ENCODE results near the gene FAAP24.
A peak's percentile ranks its signal among the peaks of the same experiment; 100 is the strongest.
"Not testable (repeated sequence)": the region's sequence is repeated elsewhere in the genome, so short reads cannot be mapped to it uniquely, and the experiment has no call there.

FAAP24 gene

DNA sequence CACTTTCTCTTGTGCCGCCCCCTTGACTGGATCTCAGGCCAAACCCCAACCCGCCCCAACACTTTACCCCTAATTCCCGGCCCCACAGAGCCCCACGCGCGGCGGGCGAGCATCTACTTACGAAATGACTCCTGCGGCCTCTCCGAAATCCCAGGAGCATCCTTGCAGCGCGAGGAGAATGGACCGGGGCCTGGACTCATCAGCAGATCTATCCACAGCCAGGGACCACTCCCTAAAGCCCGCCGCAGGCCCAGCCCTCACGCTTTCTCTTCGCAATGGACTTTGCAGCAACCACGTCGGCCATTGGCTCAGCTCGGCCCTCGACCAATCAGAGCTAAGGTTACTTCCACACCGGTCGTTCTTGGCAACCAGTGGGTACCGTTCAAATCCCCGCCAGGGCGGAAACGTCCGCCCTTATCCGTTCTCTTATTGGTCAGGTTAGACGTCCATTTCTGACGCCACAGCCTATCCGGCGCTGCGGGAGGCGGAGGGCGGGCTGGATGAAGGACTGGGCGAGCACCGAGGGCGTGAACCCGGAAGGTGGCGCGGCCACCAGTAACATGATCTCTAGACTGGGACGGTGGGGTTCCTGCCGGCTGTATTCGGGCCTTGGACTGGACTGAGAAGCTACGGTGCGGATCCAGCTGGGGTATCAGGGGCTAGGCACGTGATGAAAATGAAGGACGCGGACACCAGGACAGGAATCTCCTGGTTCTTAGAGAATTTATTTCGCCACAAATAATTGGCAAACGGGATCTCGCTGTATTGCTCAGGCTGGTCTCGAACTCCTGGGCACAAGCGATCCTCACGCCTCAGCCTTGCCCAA, at the start of gene FAAP24, which contains the start of gene CEP89:
FAAP24 (plus strand) TSS at position 528 of the 826 bp plus-strand sequence. CDS start 955 bp downstream, outside the sequence.
CEP89 (minus strand) TSS at position 244 of the 826 bp plus-strand sequence; CDS start at position 160, 84 bp downstream.
- H3K36me3 ChIP-seq (ENCODE audit: control insufficient read depth in 5 of 5, insufficient read depth in 5 of 5, low read length in 5 of 5): peaks cover 0 to 12% (median 4%) of the 10 kb centered on the region in 5 donors
- peaks cover 0 to 26% (median 19%) of the 10 kb centered on the region in 5 donors for H3K4me1 ChIP-seq (ENCODE audit: control insufficient read depth in 5 of 5, insufficient read depth in 5 of 5, low read length in 5 of 5)
- H3K9ac ChIP-seq (ENCODE audit: low read length in 5 of 5): peak within 1 kb of the TSS; percentile 63 to 86 (median 81)
- H3K4me3 ChIP-seq (ENCODE audit: low read depth in 1 of 5, low read length in 5 of 5): peak within 1 kb of the TSS; percentile 80 to 98 (median 90)
- H3K27me3 ChIP-seq (ENCODE audit: control insufficient read depth in 5 of 5, insufficient read depth in 4 of 5, low read length in 5 of 5): no peaks in the 10 kb centered on the region
- H3K9me3 ChIP-seq (ENCODE audit: control insufficient read depth in 5 of 5, low read length in 5 of 5): no peaks in the 10 kb centered on the region
- peak within 1 kb of the TSS; percentile 50 for H3K27ac ChIP-seq (ENCODE audit: low read depth, low read length)

DNA sequence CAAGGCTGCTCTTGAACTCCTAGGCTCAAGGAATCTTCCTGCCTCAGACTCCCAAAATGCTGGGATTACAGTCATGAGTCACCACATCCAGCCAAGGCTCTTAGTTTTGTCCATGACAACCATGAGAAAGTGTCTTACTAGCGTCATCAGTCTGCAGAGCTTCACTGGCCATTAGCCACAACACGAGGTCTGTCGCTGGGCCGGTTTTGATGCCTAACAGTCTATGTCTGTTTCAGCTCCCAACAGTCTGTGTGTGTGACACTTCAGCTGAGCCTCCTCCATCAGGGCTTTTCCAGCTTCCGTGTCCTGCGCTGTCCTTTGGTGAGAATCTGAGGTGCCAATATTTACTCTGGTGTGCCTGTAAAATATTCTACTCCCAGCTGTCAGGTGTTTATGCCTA, 47.8 kb upstream of the FAAP24 start:
- Histone ChIP-seq H3K36me3 (ENCODE audit: control insufficient read depth in 5 of 5, insufficient read depth in 5 of 5, low read length in 5 of 5) (peaks cover 6 to 62% (median 51%) of the 10 kb centered on the region in 5 donors), H3K4me3 (ENCODE audit: low read depth in 1 of 5, low read length in 5 of 5) (no peak overlapping the region), H3K27ac (ENCODE audit: low read depth, low read length) (no peak overlapping the region)

DNA sequence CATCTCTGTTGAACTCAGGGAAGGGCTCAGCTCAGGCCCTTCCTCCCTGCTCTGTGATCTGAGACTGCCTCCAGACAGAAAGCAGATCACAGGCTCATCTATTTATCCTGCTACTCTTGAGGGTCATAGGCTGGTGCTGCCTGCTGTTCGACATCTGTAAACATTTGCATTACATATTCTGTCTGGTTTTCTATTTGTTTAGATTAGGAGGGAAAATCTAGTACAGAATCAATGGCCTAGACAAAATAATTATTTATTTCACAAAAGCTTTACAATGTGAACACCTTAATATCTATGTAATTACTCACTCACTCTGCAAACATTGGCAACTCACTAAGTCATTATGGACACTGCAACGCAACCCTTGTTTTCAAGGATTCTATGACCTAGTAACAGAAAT, 43.2 kb upstream of the FAAP24 start:
- Histone ChIP-seq H3K4me1 (ENCODE audit: control insufficient read depth in 5 of 5, insufficient read depth in 5 of 5, low read length in 5 of 5) (no peaks in the 10 kb centered on the region), H3K27me3 (ENCODE audit: control insufficient read depth in 5 of 5, insufficient read depth in 4 of 5, low read length in 5 of 5) (no peaks in the 10 kb centered on the region), H3K27ac (ENCODE audit: low read depth, low read length) (no peak overlapping the region), H3K36me3 (ENCODE audit: control insufficient read depth in 5 of 5, insufficient read depth in 5 of 5, low read length in 5 of 5) (peaks cover 3 to 60% (median 47%) of the 10 kb centered on the region in 5 donors), H3K4me3 (ENCODE audit: low read depth in 1 of 5, low read length in 5 of 5) (no peak overlapping the region), H3K9ac (ENCODE audit: low read length in 5 of 5) (no peak overlapping the region), H3K9me3 (ENCODE audit: control insufficient read depth in 5 of 5, low read length in 5 of 5) (peaks cover 0 to 7% (median 4%) of the 10 kb centered on the region in 5 donors)

More for the DNA sequence above, 47.8 kb upstream of the FAAP24 start:
- Histone ChIP-seq H3K4me1 (ENCODE audit: control insufficient read depth in 5 of 5, insufficient read depth in 5 of 5, low read length in 5 of 5) (no peaks in the 10 kb centered on the region), H3K27me3 (ENCODE audit: control insufficient read depth in 5 of 5, insufficient read depth in 4 of 5, low read length in 5 of 5) (no peaks in the 10 kb centered on the region), H3K9ac (ENCODE audit: low read length in 5 of 5) (no peak overlapping the region), H3K9me3 (ENCODE audit: control insufficient read depth in 5 of 5, low read length in 5 of 5) (peaks cover 0 to 7% (median 4%) of the 10 kb centered on the region in 5 donors)

- Histone ChIP-seq H3K9ac (ENCODE audit: low read length in 5 of 5) (no peak overlapping the region), H3K27ac (ENCODE audit: low read depth, low read length) (no peak overlapping the region), H3K27me3 (ENCODE audit: control insufficient read depth in 5 of 5, insufficient read depth in 4 of 5, low read length in 5 of 5) (no peaks in the 10 kb centered on the region), H3K9me3 (ENCODE audit: control insufficient read depth in 5 of 5, low read length in 5 of 5) (peaks cover 0 to 7% (median 4%) of the 10 kb centered on the region in 5 donors), H3K4me3 (ENCODE audit: low read depth in 1 of 5, low read length in 5 of 5) (no peak overlapping the region), H3K4me1 (ENCODE audit: control insufficient read depth in 5 of 5, insufficient read depth in 5 of 5, low read length in 5 of 5) (no peaks in the 10 kb centered on the region), H3K36me3 (ENCODE audit: control insufficient read depth in 5 of 5, insufficient read depth in 5 of 5, low read length in 5 of 5) (peaks cover 3 to 62% (median 52%) of the 10 kb centered on the region in 5 donors)
Measured at GRCh38 chr19:32930567-32930966, 41.5 kb upstream of the FAAP24 start.

- H3K9ac ChIP-seq (ENCODE audit: low read length in 5 of 5): no peak overlapping the region
- peaks cover 0 to 77% (median 64%) of the 10 kb centered on the region in 5 donors for H3K36me3 ChIP-seq (ENCODE audit: control insufficient read depth in 5 of 5, insufficient read depth in 5 of 5, low read length in 5 of 5)
- H3K27ac ChIP-seq (ENCODE audit: low read depth, low read length): no peak overlapping the region
- H3K4me3 ChIP-seq (ENCODE audit: low read depth in 1 of 5, low read length in 5 of 5): no peak overlapping the region
- no peaks in the 10 kb centered on the region for H3K27me3 ChIP-seq (ENCODE audit: control insufficient read depth in 5 of 5, insufficient read depth in 4 of 5, low read length in 5 of 5)
- peaks cover 0 to 2% (median 0%) of the 10 kb centered on the region in 5 donors for H3K9me3 ChIP-seq (ENCODE audit: control insufficient read depth in 5 of 5, low read length in 5 of 5)
- H3K4me1 ChIP-seq (ENCODE audit: control insufficient read depth in 5 of 5, insufficient read depth in 5 of 5, low read length in 5 of 5): no peaks in the 10 kb centered on the region
Measured at GRCh38 chr19:32933571-32933970, 38.5 kb upstream of the FAAP24 start.

GRCh38 chr19:32935629-32936028, 36.4 kb upstream of the FAAP24 start:
- Histone ChIP-seq H3K36me3 (ENCODE audit: control insufficient read depth in 5 of 5, insufficient read depth in 5 of 5, low read length in 5 of 5) (peaks cover 0 to 65% (median 46%) of the 10 kb centered on the region in 5 donors), H3K4me3 (ENCODE audit: low read depth in 1 of 5, low read length in 5 of 5) (no peak overlapping the region), H3K9me3 (ENCODE audit: control insufficient read depth in 5 of 5, low read length in 5 of 5) (no peaks in the 10 kb centered on the region), H3K9ac (ENCODE audit: low read length in 5 of 5) (no peak overlapping the region), H3K27me3 (ENCODE audit: control insufficient read depth in 5 of 5, insufficient read depth in 4 of 5, low read length in 5 of 5) (no peaks in the 10 kb centered on the region), H3K4me1 (ENCODE audit: control insufficient read depth in 5 of 5, insufficient read depth in 5 of 5, low read length in 5 of 5) (no peaks in the 10 kb centered on the region), H3K27ac (ENCODE audit: low read depth, low read length) (no peak overlapping the region)

DNA sequence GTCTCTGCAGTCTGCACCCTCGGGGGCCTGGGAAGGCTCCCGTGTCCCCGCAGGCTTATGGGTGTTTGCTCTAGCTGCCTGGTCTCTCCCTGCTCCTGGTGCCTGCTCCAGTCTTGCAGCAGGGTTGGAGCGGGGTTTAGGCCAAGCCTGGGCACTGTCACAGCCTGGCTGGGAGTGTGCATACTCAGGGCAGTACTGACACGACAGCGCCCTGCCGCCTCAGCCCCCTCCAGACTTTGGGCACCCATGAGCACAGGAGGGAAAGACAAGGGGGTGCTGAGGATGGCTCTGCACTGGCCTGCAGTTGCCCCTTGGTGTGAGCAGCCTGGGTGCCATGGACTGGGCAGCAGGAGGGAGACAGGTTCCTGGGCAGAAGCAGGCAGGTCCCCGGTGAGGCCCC, 36.0 kb upstream of the FAAP24 start:
- Histone ChIP-seq H3K4me3 (ENCODE audit: low read depth in 1 of 5, low read length in 5 of 5) (no peak overlapping the region), H3K9me3 (ENCODE audit: control insufficient read depth in 5 of 5, low read length in 5 of 5) (no peaks in the 10 kb centered on the region), H3K27ac (ENCODE audit: low read depth, low read length) (no peak overlapping the region), H3K4me1 (ENCODE audit: control insufficient read depth in 5 of 5, insufficient read depth in 5 of 5, low read length in 5 of 5) (no peaks in the 10 kb centered on the region), H3K27me3 (ENCODE audit: control insufficient read depth in 5 of 5, insufficient read depth in 4 of 5, low read length in 5 of 5) (no peaks in the 10 kb centered on the region), H3K36me3 (ENCODE audit: control insufficient read depth in 5 of 5, insufficient read depth in 5 of 5, low read length in 5 of 5) (peaks cover 0 to 61% (median 41%) of the 10 kb centered on the region in 5 donors), H3K9ac (ENCODE audit: low read length in 5 of 5) (no peak overlapping the region)

DNA sequence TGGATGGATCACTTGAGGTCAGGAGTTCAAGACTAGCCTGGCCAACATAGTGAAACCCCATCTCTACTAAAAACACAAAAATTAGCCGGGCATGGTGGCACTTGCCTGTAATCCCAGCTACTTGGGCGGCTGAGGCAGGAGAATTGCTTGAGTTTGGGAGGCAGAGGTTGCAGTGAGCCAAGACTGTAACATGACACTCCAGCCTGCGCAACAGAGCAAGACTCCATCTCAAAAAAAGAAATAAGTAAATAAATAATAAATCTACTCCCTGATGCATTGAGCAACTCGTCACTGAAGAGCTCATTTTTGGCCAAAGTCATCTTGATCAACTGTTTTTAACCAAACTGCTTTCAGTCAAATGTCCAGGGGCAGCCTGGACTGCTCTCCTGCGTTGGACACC, 30.8 kb upstream of the FAAP24 start:
- not testable (repeated sequence) for H3K27ac ChIP-seq (ENCODE audit: low read depth, low read length); H3K9ac ChIP-seq (ENCODE audit: low read length in 5 of 5)
- H3K36me3 ChIP-seq (ENCODE audit: control insufficient read depth in 5 of 5, insufficient read depth in 5 of 5, low read length in 5 of 5): peaks cover 2 to 71% (median 52%) of the 10 kb centered on the region in 5 donors

GRCh38 chr19:32945260-32945659, 26.8 kb upstream of the FAAP24 start:
- no peaks in the 10 kb centered on the region for H3K9me3 ChIP-seq (ENCODE audit: control insufficient read depth in 5 of 5, low read length in 5 of 5)
- no peak overlapping the region for H3K27ac ChIP-seq (ENCODE audit: low read depth, low read length)
- H3K36me3 ChIP-seq (ENCODE audit: control insufficient read depth in 5 of 5, insufficient read depth in 5 of 5, low read length in 5 of 5): peaks cover 4 to 86% (median 65%) of the 10 kb centered on the region in 5 donors
- H3K9ac ChIP-seq (ENCODE audit: low read length in 5 of 5): no peak overlapping the region
- H3K4me1 ChIP-seq (ENCODE audit: control insufficient read depth in 5 of 5, insufficient read depth in 5 of 5, low read length in 5 of 5): peaks cover 0 to 4% (median 3%) of the 10 kb centered on the region in 5 donors
- H3K4me3 ChIP-seq (ENCODE audit: low read depth in 1 of 5, low read length in 5 of 5): no peak overlapping the region
- H3K27me3 ChIP-seq (ENCODE audit: control insufficient read depth in 5 of 5, insufficient read depth in 4 of 5, low read length in 5 of 5): no peaks in the 10 kb centered on the region

More for the DNA sequence above, 30.8 kb upstream of the FAAP24 start:
- H3K4me3 ChIP-seq (ENCODE audit: low read depth in 1 of 5, low read length in 5 of 5); H3K4me1 ChIP-seq (ENCODE audit: control insufficient read depth in 5 of 5, insufficient read depth in 5 of 5, low read length in 5 of 5); H3K9me3 ChIP-seq (ENCODE audit: control insufficient read depth in 5 of 5, low read length in 5 of 5); H3K27me3 ChIP-seq (ENCODE audit: control insufficient read depth in 5 of 5, insufficient read depth in 4 of 5, low read length in 5 of 5): not testable (repeated sequence)

- Histone ChIP-seq H3K27ac (ENCODE audit: low read depth, low read length) (no peak overlapping the region), H3K4me1 (ENCODE audit: control insufficient read depth in 5 of 5, insufficient read depth in 5 of 5, low read length in 5 of 5) (peaks cover 0 to 23% (median 13%) of the 10 kb centered on the region in 5 donors), H3K9ac (ENCODE audit: low read length in 5 of 5) (no peak overlapping the region), H3K9me3 (ENCODE audit: control insufficient read depth in 5 of 5, low read length in 5 of 5) (no peaks in the 10 kb centered on the region), H3K27me3 (ENCODE audit: control insufficient read depth in 5 of 5, insufficient read depth in 4 of 5, low read length in 5 of 5) (no peaks in the 10 kb centered on the region), H3K4me3 (ENCODE audit: low read depth in 1 of 5, low read length in 5 of 5) (no peak overlapping the region), H3K36me3 (ENCODE audit: control insufficient read depth in 5 of 5, insufficient read depth in 5 of 5, low read length in 5 of 5) (peaks cover 5 to 53% (median 29%) of the 10 kb centered on the region in 5 donors)
Measured at GRCh38 chr19:32966750-32967149, 5.3 kb upstream of the FAAP24 start.
